IPS-15b (cell line): ENCODE results near the gene ECD.
"Not testable (repeated sequence)": the region's sequence is repeated elsewhere in the genome, so short reads cannot be mapped to it uniquely, and the experiment has no call there.

Experiments used
- H3K27me3 ChIP-seq: one replicate; pipeline ENCODE4 v1.6.1; 2013; ENCODE audit warnings: low read length; ENCODE audit not compliant: control insufficient read depth, insufficient read depth
- H3K36me3 ChIP-seq: one replicate; pipeline ENCODE4 v1.6.1; 2013; ENCODE audit warnings: low read length; ENCODE audit not compliant: control insufficient read depth, insufficient read depth
- H3K4me1 ChIP-seq: one replicate; pipeline ENCODE4 v1.6.1; 2013; ENCODE audit warnings: mild to moderate bottlenecking, low read length; ENCODE audit not compliant: control insufficient read depth, insufficient read depth
- H3K4me3 ChIP-seq: one replicate; pipeline ENCODE4 v1.5.1; 2013; ENCODE audit warnings: low read depth, low read length
- H3K9ac ChIP-seq: one replicate; pipeline ENCODE4 v1.6.1; 2013; ENCODE audit warnings: low read depth, mild to moderate bottlenecking, low read length
- H3K9me3 ChIP-seq: one replicate; pipeline ENCODE4 v1.6.1; 2013; ENCODE audit warnings: mild to moderate bottlenecking, low read length; ENCODE audit not compliant: control insufficient read depth, insufficient read depth

Gene ECD

GRCh38 chr10:73117976-73118743 lies 49.6 kb downstream of the ECD start:
- Histone ChIP-seq H3K9ac (no peak overlapping the region), H3K4me1 (peaks cover 3% of the 10 kb centered on the region), H3K4me3 (no peak overlapping the region), H3K27me3 (no peaks in the 10 kb centered on the region), H3K9me3 (no peaks in the 10 kb centered on the region), H3K36me3 (no peaks in the 10 kb centered on the region)

- Histone ChIP-seq H3K27me3 (no peaks in the 10 kb centered on the region), H3K9me3 (no peaks in the 10 kb centered on the region), H3K9ac (no peak overlapping the region), H3K4me1 (peaks cover 7% of the 10 kb centered on the region), H3K4me3 (no peak overlapping the region), H3K36me3 (no peaks in the 10 kb centered on the region)
Measured at GRCh38 chr10:73116017-73116416, 51.8 kb downstream of the ECD start.

DNA sequence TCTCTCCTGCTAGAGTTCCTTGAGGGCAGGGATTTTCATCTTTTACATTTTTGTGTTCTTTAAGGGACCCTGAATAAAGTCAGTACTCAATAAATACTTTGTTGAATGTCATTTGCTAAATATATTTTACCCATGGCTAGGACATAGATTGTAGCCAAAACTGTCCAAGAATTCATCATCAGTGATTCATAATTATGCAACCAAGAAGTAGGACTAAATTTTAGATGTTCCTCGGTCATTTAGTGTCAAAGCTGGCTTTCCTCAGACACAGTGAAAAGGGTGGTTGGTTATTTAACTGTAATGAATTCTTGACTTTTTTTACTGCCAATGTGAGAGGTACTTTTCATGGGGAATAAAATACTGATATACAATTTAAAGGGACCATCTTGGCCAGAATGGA lies 54.3 kb downstream of the ECD start:
- H3K27me3 ChIP-seq: no peaks in the 10 kb centered on the region
- no peak overlapping the region for H3K9ac ChIP-seq
- H3K4me3 ChIP-seq: no peak overlapping the region
- no peaks in the 10 kb centered on the region for H3K9me3 ChIP-seq
- H3K36me3 ChIP-seq: no peaks in the 10 kb centered on the region
- peaks cover 7% of the 10 kb centered on the region for H3K4me1 ChIP-seq

GRCh38 chr10:73112032-73112431 lies 55.8 kb downstream of the ECD start:
- not testable (repeated sequence) for H3K4me1 ChIP-seq, H3K9me3 ChIP-seq, H3K27me3 ChIP-seq, H3K4me3 ChIP-seq, H3K36me3 ChIP-seq, H3K9ac ChIP-seq

DNA sequence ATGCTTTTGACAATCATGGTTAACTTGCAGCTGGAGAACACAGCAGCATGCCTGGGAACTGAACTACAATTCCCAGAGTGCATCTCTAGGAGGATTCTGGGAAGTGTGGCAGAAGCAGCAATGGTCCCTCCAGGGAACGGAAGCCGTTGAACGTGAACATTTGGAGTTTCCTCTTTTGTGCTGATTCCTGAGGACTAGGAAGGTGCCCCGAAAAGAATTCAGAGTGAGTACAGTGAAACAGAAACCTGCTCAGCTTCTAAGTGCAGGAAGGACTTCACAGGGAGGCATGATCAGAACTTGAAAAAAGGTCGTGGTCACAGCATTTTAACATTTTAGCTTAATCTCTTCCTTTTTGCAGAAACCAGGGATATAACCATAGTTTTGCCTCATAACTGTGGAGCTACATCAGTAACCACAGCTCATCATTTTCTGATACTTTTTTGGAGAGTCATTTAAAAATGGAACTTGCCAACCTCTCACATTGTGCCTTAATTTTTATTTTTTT lies 57.4 kb downstream of the ECD start, which contains the start of gene NUDT13:
Gene NUDT13 (plus strand): TSS at position 111 of the 505 bp plus-strand sequence. CDS start 3,911 bp downstream, outside the sequence.
- Histone ChIP-seq H3K4me3 (peak within 1 kb of the TSS; percentile 78), H3K36me3 (no peaks in the 10 kb centered on the region), H3K4me1 (peaks cover 4% of the 10 kb centered on the region), H3K9ac (peak within 1 kb of the TSS; percentile 71), H3K9me3 (no peaks in the 10 kb centered on the region), H3K27me3 (no peaks in the 10 kb centered on the region)

- not testable (repeated sequence) for H3K9me3 ChIP-seq, H3K4me1 ChIP-seq, H3K27me3 ChIP-seq, H3K4me3 ChIP-seq, H3K9ac ChIP-seq, H3K36me3 ChIP-seq
Measured at GRCh38 chr10:73109248-73109652, 58.6 kb downstream of the ECD start.

GRCh38 chr10:73106301-73106700 lies 61.5 kb downstream of the ECD start:
- no peak overlapping the region for H3K4me3 ChIP-seq
- peaks cover under 1% of the 10 kb centered on the region for H3K4me1 ChIP-seq
- no peaks in the 10 kb centered on the region for H3K9me3 ChIP-seq
- H3K9ac ChIP-seq: no peak overlapping the region
- no peaks in the 10 kb centered on the region for H3K27me3 ChIP-seq
- no peaks in the 10 kb centered on the region for H3K36me3 ChIP-seq

GRCh38 chr10:73099141-73099540 lies 68.7 kb downstream of the ECD start:
- Histone ChIP-seq H3K9me3 (no peaks in the 10 kb centered on the region), H3K27me3 (no peaks in the 10 kb centered on the region), H3K9ac (no peak overlapping the region), H3K4me1 (peaks cover 9% of the 10 kb centered on the region), H3K36me3 (no peaks in the 10 kb centered on the region), H3K4me3 (no peak overlapping the region)

GRCh38 chr10:73097305-73097670 lies 70.5 kb downstream of the ECD start:
- peak overlapping the region; percentile 79 for H3K4me3 ChIP-seq
- no peaks in the 10 kb centered on the region for H3K27me3 ChIP-seq
- no peaks in the 10 kb centered on the region for H3K9me3 ChIP-seq
- H3K9ac ChIP-seq: peak overlapping the region; percentile 65
- peaks cover 11% of the 10 kb centered on the region for H3K4me1 ChIP-seq
- H3K36me3 ChIP-seq: no peaks in the 10 kb centered on the region

- Histone ChIP-seq H3K27me3 (no peaks in the 10 kb centered on the region), H3K36me3 (no peaks in the 10 kb centered on the region), H3K4me1 (peaks cover 11% of the 10 kb centered on the region), H3K9ac (peak within 1 kb of the TSS; percentile 95), H3K9me3 (no peaks in the 10 kb centered on the region), H3K4me3 (peak within 1 kb of the TSS; percentile 79)
Measured at GRCh38 chr10:73096449-73097304, 71.1 kb downstream of the ECD start, which contains the start of gene P4HA1. TSS of gene P4HA1 (minus strand) at chr10:73096866. CDS start at chr10:73074883, 21,983 bp downstream.

DNA sequence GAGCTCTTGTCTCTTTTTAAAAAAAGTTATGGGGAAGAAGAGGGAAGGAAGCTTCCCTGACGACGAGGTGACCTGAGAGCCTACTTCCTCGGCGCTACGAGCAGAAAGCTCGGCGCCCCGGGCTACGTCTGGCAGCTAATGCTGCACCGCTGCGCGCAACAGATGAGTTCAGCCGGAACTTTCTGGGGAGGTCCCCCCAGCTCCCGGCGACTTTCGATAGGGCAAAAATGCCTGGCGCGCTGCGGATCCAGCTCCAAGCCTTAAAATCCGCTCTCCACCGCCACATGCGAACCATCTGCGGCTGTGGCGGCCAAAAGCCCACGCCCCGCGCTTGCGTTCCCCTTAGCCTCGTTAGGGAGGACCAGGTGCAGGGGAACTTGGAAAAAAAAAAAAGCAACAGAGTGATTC lies 71.8 kb downstream of the ECD start:
- peak overlapping the region; percentile 79 for H3K4me3 ChIP-seq
- H3K27me3 ChIP-seq: no peaks in the 10 kb centered on the region

More for the DNA sequence above, 71.8 kb downstream of the ECD start:
- H3K9me3 ChIP-seq: no peaks in the 10 kb centered on the region
- H3K9ac ChIP-seq: peak overlapping the region; percentile 95
- H3K4me1 ChIP-seq: peaks cover 11% of the 10 kb centered on the region
- no peaks in the 10 kb centered on the region for H3K36me3 ChIP-seq
